Stomach smooth muscle (tissue), 2 donors: ENCODE results near the gene ARID1B.
A peak's percentile ranks its signal among the peaks of the same experiment; 100 is the strongest.

Source experiments
- H3K27ac ChIP-seq: one replicate; pipeline ENCODE4 v1.7.0; 2013; ENCODE audit warnings: mild to moderate bottlenecking, low read length, inconsistent platforms
- H3K27me3 ChIP-seq, 2 donors: one replicate each; pipeline ENCODE4 v1.7.0; 2013; ENCODE audit warnings: low read length in 2 of 2; ENCODE audit not compliant: insufficient read depth in 2 of 2, control insufficient read depth in 1 of 2
- H3K36me3 ChIP-seq, 2 donors: one replicate each; pipeline ENCODE4 v1.7.0; 2013; ENCODE audit warnings: low read length in 2 of 2; ENCODE audit not compliant: control insufficient read depth in 2 of 2, insufficient read depth in 2 of 2
- H3K4me1 ChIP-seq: one replicate; pipeline ENCODE4 v1.7.0; 2013; ENCODE audit warnings: low read length; ENCODE audit not compliant: control insufficient read depth, insufficient read depth
- H3K4me3 ChIP-seq, 2 donors: one replicate each; pipeline ENCODE4 v1.7.0; 2013; ENCODE audit warnings: low read length in 2 of 2
- H3K9ac ChIP-seq, 2 donors: one replicate each; pipeline ENCODE4 v1.7.0; 2013; ENCODE audit warnings: low read length in 2 of 2, mild to moderate bottlenecking in 1 of 2
- H3K9me3 ChIP-seq, 2 donors: one replicate each; pipeline ENCODE4 v1.7.0; 2013; ENCODE audit warnings: low read length in 2 of 2; ENCODE audit not compliant: control insufficient read depth in 2 of 2
- donor health status: healthy.
- donor health status: Pancreatic carcinoma.

Gene ARID1B

DNA sequence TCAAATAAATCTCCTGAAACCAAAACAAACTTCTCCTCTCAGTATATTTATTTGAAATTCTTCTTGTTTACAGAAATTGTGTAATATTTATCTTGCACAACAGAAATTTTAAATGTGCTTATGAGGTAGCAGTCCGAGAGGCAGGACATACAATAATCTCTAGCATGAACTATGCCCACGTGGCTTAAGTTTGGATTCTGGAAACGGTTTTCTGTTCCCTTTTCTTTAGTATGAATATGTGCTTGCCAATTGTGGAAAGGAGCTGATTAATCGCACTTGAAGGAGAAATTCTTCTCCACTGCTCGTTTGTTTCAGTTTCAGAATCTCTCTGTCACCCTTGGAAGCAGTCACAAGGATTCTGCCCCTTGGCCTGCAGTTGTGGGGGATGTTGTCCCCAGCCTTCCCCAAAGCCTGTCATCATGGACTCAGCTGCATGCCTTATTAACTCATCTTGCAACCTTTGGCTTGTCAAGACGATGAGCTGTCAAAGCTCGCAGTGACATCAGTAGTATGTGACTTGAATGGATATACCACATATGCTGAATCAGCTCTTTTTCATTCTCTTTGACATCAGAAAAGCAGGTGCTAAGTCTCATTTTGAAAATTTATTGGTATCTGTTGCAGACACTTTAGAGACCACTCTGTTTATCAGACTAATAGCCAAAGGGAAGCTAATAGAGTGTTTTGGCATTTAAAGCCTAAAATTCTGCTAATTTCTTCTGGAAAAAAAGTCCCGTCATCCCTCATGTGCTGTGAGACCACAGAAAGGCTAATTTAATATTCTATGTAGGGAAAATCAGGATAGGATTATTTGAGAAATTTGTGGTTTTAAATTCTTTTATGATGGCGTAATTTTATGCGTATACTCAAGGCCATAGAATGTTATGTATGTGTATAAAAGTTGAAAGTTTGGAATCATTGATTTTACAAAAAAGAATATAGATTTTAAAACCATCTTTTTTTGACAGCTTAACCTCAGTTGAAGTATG is 186.8 kb downstream of the ARID1B start:
- Histone ChIP-seq H3K27ac (no peak overlapping the region), H3K4me1 (peaks cover 4% of the 10 kb centered on the region), H3K27me3 (no peaks in the 10 kb centered on the region), H3K9ac (no peak overlapping the region), H3K4me3 (peak overlapping the region; percentile 44 to 59), H3K36me3 (no peaks in the 10 kb centered on the region), H3K9me3 (no peaks in the 10 kb centered on the region)

DNA sequence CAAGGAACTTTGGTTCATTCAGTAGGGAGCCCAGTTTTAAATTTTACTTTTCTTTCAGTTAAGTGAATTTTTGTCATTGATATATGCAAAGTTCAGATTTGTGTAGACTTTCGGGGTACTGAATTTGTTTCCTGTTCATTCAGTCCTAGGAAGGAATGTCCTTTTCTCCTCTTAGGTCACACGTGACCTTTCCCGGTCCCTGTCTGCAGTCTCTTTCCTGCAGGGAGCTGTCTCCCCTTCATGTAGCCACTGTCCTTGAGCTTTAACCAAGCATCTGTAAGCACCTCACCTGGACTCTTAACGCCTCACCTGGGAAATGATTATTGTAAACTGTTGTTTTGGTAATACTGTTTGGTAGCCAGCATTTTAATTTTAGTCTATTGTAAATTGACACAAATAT is 190.7 kb downstream of the ARID1B start:
- Histone ChIP-seq H3K4me1 (peaks cover 4% of the 10 kb centered on the region), H3K4me3 (no peak overlapping the region), H3K27ac (no peak overlapping the region)

GRCh38 chr6:156969233-156969632 is 192.1 kb downstream of the ARID1B start:
- no peak overlapping the region for H3K9ac ChIP-seq
- H3K4me1 ChIP-seq: peaks cover under 1% of the 10 kb centered on the region
- H3K27me3 ChIP-seq: no peaks in the 10 kb centered on the region
- no peaks in the 10 kb centered on the region for H3K9me3 ChIP-seq
- H3K36me3 ChIP-seq: no peaks in the 10 kb centered on the region
- H3K4me3 ChIP-seq: no peak overlapping the region
- no peak overlapping the region for H3K27ac ChIP-seq

More for the DNA sequence above, 190.7 kb downstream of the ARID1B start:
- H3K9me3 ChIP-seq: no peaks in the 10 kb centered on the region
- H3K27me3 ChIP-seq: no peaks in the 10 kb centered on the region
- H3K36me3 ChIP-seq: no peaks in the 10 kb centered on the region
- H3K9ac ChIP-seq: no peak overlapping the region

DNA sequence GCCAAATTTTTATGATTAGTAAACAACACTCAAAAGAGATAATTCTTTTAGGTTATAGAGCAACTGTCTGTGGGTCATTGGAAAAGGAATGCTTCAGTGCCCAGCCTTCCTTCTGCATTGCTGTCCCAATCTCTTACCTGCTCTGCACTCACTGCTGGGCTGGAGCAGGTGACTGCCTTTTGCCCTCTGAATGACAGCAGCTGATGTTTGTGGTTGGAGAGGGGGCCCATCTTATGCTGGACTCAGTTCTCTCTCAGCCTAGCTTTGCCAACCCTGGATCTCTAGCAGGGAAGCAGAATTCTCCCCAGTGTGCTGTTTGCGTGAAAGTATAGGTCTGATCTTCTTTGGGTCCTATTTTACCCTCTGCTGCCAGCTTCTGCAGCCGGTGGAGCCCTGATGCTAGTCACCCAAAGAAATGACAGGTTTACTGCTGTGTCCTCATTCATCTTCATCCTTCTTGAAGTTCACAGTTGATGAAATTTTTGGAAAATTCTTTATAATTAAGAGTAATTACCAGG is 193.5 kb downstream of the ARID1B start:
- Histone ChIP-seq H3K4me1 (peaks cover 5% of the 10 kb centered on the region), H3K36me3 (no peaks in the 10 kb centered on the region), H3K9ac (no peak overlapping the region), H3K27me3 (no peaks in the 10 kb centered on the region), H3K4me3 (no peak overlapping the region), H3K9me3 (no peaks in the 10 kb centered on the region), H3K27ac (no peak overlapping the region)

- H3K27me3 ChIP-seq: no peaks in the 10 kb centered on the region
- peaks cover 5% of the 10 kb centered on the region for H3K4me1 ChIP-seq
- no peak overlapping the region for H3K4me3 ChIP-seq
- no peaks in the 10 kb centered on the region for H3K36me3 ChIP-seq
- H3K9me3 ChIP-seq: no peaks in the 10 kb centered on the region
- H3K27ac ChIP-seq: no peak overlapping the region
- no peak overlapping the region for H3K9ac ChIP-seq
These were observed 194.1 kb downstream of the ARID1B start for GRCh38 chr6:156971153-156971885.

GRCh38 chr6:156972145-156972544 is 195.0 kb downstream of the ARID1B start:
- H3K9ac ChIP-seq: no peak overlapping the region
- no peak overlapping the region for H3K4me3 ChIP-seq
- H3K36me3 ChIP-seq: no peaks in the 10 kb centered on the region
- H3K27ac ChIP-seq: no peak overlapping the region
- H3K4me1 ChIP-seq: peaks cover 5% of the 10 kb centered on the region
- H3K9me3 ChIP-seq: no peaks in the 10 kb centered on the region
- H3K27me3 ChIP-seq: no peaks in the 10 kb centered on the region

GRCh38 chr6:156974830-156975261 is 197.7 kb downstream of the ARID1B start:
- Histone ChIP-seq H3K4me3 (no peak overlapping the region), H3K27ac (no peak overlapping the region), H3K36me3 (no peaks in the 10 kb centered on the region), H3K9me3 (no peaks in the 10 kb centered on the region), H3K27me3 (no peaks in the 10 kb centered on the region), H3K9ac (no peak overlapping the region), H3K4me1 (peaks cover 12% of the 10 kb centered on the region)

- Histone ChIP-seq H3K27me3 (no peaks in the 10 kb centered on the region), H3K4me3 (no peak overlapping the region), H3K27ac (no peak overlapping the region), H3K9me3 (no peaks in the 10 kb centered on the region), H3K36me3 (no peaks in the 10 kb centered on the region), H3K9ac (no peak overlapping the region), H3K4me1 (peaks cover 12% of the 10 kb centered on the region)
These were observed 198.2 kb downstream of the ARID1B start for GRCh38 chr6:156975414-156975813.

DNA sequence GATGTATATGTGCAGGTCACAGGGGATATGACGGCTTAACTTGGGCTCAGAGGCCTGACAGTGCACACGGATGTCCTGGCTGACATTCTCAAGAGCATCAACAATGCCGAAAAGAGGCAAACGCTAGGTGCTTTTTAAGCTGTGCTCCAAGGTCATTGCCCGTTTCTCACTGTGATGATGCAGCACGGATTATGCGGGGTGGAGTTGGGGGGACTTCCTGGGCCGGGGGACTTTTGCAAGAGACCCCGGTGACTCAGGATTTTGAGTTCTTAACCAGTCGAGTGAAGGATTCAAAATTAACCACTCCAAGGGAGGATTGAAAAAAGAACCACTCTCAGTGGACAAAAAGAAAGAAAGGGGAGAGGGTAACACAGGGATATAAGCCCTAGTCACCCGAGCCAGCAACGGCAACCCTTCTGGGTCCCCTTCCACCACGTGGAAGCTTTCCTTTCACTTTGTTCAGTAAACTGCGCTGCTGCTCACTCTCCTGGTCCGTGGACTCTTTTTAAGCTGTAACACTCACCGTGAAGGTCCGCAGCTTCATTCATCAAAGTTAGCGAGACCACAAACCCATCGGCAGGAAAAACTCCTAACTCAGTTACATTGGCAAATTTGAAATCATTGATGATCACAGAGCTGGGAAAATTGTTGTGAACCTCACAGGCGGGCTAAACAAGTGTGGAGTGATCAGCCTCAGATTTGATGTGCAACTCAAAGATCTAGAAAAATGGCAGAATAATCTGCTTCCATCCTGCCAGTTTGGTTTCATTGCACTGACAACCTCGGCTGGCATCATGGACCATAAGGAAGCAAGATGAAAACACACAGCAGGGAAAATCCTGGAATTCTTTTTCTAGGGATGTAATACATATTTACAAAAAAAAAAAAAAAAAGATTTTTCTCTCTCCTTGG is 199.3 kb downstream of the ARID1B start:
- Histone ChIP-seq H3K4me3 (peak overlapping the region; percentile 65 to 67), H3K9me3 (no peaks in the 10 kb centered on the region), H3K27me3 (no peaks in the 10 kb centered on the region), H3K27ac (no peak overlapping the region), H3K9ac (peak overlapping the region; percentile 43 to 64), H3K36me3 (no peaks in the 10 kb centered on the region), H3K4me1 (peaks cover 12% of the 10 kb centered on the region)
